HL-60 (cell line): Measurements from ENCODE around the gene MMP20.

ENCODE experiments used
- DNase-seq, 2 experiments: peaks; one replicate each; pipeline ENCODE4 v3.0.0-alpha.2; 2010 to 2020; ENCODE audit warnings: low read depth in 1 of 2, low spot score in 1 of 2
- H3K27ac ChIP-seq: fragments of 250-450 bp; sonication (Bioruptor Pico); replicated peaks from 2 replicates; pipeline ENCODE4 v1.5.1; 2020; ENCODE audit warnings: mild to moderate bottlenecking, moderate library complexity
- H3K27me3 ChIP-seq: fragments of 250-450 bp; sonication (Bioruptor Pico); 2 replicates; pipeline ENCODE4 v1.5.1; 2021; ENCODE audit warnings: mild to moderate bottlenecking, moderate library complexity; ENCODE audit not compliant: insufficient read depth, poor library complexity, severe bottlenecking
- H3K4me3 ChIP-seq: replicated peaks from 2 replicates; pipeline ENCODE4 v1.5.1; 2011; ENCODE audit warnings: mild to moderate bottlenecking, control low read depth, low read length; ENCODE audit not compliant: insufficient read depth
- CTCF ChIP-seq: IDR thresholded peaks from one replicate; pipeline ENCODE4 v1.5.1; 2011; ENCODE audit warnings: low read length, control low read depth, inconsistent platforms; ENCODE audit not compliant: insufficient read depth
- GABPA ChIP-seq: IDR thresholded peaks from 2 replicates; pipeline ENCODE4 v1.6.1; 2012; ENCODE audit warnings: low read depth
- POLR2AphosphoS5 ChIP-seq: IDR thresholded peaks from 2 replicates; pipeline ENCODE4 v1.6.1; 2012; ENCODE audit warnings: low read depth
- SPI1 ChIP-seq: IDR thresholded peaks from 2 replicates; pipeline ENCODE4 v1.6.1; 2012; ENCODE audit warnings: low read depth, mild to moderate bottlenecking, borderline replicate concordance
- TF ChIP-seq, protein P1 (sequence below): IDR thresholded peaks from 2 replicates; pipeline ENCODE4 v1.6.1; 2012; ENCODE audit warnings: low read depth; ENCODE audit not compliant: insufficient replicate concordance

The MMP20 gene

DNA sequence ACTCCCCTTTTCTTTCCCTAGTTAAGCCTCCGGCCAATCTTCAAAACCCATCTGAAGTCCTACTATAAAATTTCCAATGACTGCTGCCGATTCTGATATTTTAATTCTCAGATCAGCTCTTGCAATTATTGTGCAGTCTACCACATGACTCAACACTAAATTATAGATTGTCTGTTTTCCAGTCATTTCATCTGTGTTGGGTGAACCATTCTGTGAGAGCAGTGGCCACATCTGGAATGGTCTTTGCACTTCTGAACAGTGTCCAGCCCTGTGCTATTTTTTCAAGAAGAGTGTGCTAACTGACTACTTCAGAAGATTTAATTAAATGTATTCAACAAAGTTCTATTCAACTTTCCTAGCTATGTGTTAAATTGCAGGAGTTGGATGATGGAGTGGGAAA, 47.4 kb downstream of the MMP20 start:
- Histone ChIP-seq H3K27me3 (no peaks in the 10 kb centered on the region), H3K27ac (no peak overlapping the region)
- no peak for DNase-seq

GRCh38 chr11:102577182-102577581, 48.0 kb downstream of the MMP20 start:
- H3K27ac ChIP-seq: no peak overlapping the region
- DNase-seq: peak; percentile 22 to 56
- H3K27me3 ChIP-seq: no peaks in the 10 kb centered on the region
- TF ChIP-seq GABPA (no peak), CTCF (no peak), SPI1 (no peak), POLR2AphosphoS5 (no peak)
- TF ChIP-seq, protein P1, sequence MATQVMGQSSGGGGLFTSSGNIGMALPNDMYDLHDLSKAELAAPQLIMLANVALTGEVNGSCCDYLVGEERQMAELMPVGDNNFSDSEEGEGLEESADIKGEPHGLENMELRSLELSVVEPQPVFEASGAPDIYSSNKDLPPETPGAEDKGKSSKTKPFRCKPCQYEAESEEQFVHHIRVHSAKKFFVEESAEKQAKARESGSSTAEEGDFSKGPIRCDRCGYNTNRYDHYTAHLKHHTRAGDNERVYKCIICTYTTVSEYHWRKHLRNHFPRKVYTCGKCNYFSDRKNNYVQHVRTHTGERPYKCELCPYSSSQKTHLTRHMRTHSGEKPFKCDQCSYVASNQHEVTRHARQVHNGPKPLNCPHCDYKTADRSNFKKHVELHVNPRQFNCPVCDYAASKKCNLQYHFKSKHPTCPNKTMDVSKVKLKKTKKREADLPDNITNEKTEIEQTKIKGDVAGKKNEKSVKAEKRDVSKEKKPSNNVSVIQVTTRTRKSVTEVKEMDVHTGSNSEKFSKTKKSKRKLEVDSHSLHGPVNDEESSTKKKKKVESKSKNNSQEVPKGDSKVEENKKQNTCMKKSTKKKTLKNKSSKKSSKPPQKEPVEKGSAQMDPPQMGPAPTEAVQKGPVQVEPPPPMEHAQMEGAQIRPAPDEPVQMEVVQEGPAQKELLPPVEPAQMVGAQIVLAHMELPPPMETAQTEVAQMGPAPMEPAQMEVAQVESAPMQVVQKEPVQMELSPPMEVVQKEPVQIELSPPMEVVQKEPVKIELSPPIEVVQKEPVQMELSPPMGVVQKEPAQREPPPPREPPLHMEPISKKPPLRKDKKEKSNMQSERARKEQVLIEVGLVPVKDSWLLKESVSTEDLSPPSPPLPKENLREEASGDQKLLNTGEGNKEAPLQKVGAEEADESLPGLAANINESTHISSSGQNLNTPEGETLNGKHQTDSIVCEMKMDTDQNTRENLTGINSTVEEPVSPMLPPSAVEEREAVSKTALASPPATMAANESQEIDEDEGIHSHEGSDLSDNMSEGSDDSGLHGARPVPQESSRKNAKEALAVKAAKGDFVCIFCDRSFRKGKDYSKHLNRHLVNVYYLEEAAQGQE: no peak
- no peak overlapping the region for H3K4me3 ChIP-seq

More for the DNA sequence above, 47.4 kb downstream of the MMP20 start:
- TF ChIP-seq POLR2AphosphoS5 (no peak), CTCF (no peak), SPI1 (no peak), GABPA (no peak)
- TF ChIP-seq, protein P1: no peak
- H3K4me3 ChIP-seq: no peak overlapping the region

DNA sequence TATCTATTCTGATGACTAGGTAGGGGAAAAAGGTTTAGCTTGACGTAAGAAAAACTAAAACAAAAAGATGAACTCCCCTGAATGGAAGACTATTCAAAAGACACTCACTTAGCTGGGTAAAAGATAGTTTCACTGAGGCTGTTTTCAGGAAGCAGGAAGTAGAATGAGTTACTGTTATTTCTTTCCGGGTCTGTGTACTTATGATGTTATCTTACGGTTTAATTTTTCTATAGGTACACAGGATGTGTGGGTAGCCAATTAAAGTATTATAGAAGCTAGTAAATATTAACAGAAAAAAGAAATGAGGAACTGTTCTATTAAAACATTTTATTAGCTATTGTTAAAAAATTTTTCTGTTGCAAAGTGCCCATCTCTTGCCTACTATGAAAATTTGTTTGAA, 48.8 kb downstream of the MMP20 start:
- no peak for TF ChIP-seq POLR2AphosphoS5
- TF ChIP-seq CTCF: no peak
- no peak for TF ChIP-seq GABPA
- TF ChIP-seq SPI1: no peak
- TF ChIP-seq, protein P1: no peak
- H3K27me3 ChIP-seq: no peaks in the 10 kb centered on the region
- H3K4me3 ChIP-seq: no peak overlapping the region
- H3K27ac ChIP-seq: no peak overlapping the region
- DNase-seq: no peak
